HEK293 (cell line): ENCODE data around the gene LAMC2.

Experiments used
- CTCF ChIA-PET: fragments of 350-600 bp; formaldehyde crosslinking; extraction: SDS; loops from one replicate; lab custom pipeline; 2021; ENCODE audit warnings: antibody characterized with exemption; lab: Yijun Ruan, JAX
- POLR2A ChIA-PET: fragments of 300-600 bp; formaldehyde crosslinking; extraction: SDS; loops from one replicate; lab custom pipeline; 2020; ENCODE audit warnings: antibody characterized with exemption, inconsistent platforms; lab: Yijun Ruan, JAX
- H3K27ac ChIP-seq: fragments of 200-500 bp; sonication (Bioruptor generic); 2 replicates; pipeline ENCODE4 v1.5.1; 2014; ENCODE audit warnings: low read depth, low read length, control low read depth, inconsistent platforms; ENCODE audit errors: extremely low read depth
- H3K36me3 ChIP-seq, 2 experiments: fragments of 200-500 bp in 1 of 2; sonication (Bioruptor generic) in 1 of 2; 1 replicate in 1 of 2; 2 replicates in 1 of 2; pipeline ENCODE4 v1.5.1; 2014 to 2017; ENCODE audit warnings: inconsistent platforms in 2 of 2, low read length in 2 of 2; ENCODE audit not compliant: control insufficient read depth in 2 of 2, insufficient read depth in 1 of 2
- H3K4me1 ChIP-seq: fragments of 200-500 bp; sonication (Bioruptor generic); 2 replicates; pipeline ENCODE4 v1.5.1; 2014; ENCODE audit warnings: mild to moderate bottlenecking, low read length, inconsistent platforms; ENCODE audit not compliant: control insufficient read depth, insufficient read depth
- H3K4me3 ChIP-seq: 2 replicates; pipeline ENCODE4 v1.5.1; 2011; ENCODE audit warnings: low read depth, mild to moderate bottlenecking, control low read depth, low read length, moderate library complexity
- H3K9me3 ChIP-seq: fragments of 200-500 bp; sonication (Bioruptor generic); 2 replicates; pipeline ENCODE4 v1.5.1; 2014; ENCODE audit warnings: low read depth, low read length, inconsistent platforms; ENCODE audit not compliant: control insufficient read depth, insufficient read depth
- GLI4 ChIP-seq: fragments of 450-650 bp; formaldehyde crosslinking; IDR thresholded peaks from 2 replicates; pipeline ENCODE4 v1.5.1; 2016; ENCODE audit warnings: missing biosample characterization, missing genetic modification characterization
- IKZF3 ChIP-seq: fragments of 450-650 bp; IDR thresholded peaks from 2 replicates; pipeline ENCODE4 v1.5.0; 2018; ENCODE audit warnings: missing biosample characterization, mild to moderate bottlenecking, missing genetic modification characterization, moderate library complexity
- PATZ1 ChIP-seq: fragments of 450-650 bp; formaldehyde crosslinking; IDR thresholded peaks from 2 replicates; pipeline ENCODE4 v1.5.1; 2016; ENCODE audit warnings: missing biosample characterization, missing genetic modification characterization
- PRDM1 ChIP-seq: fragments of 450-650 bp; formaldehyde crosslinking; IDR thresholded peaks from 2 replicates; pipeline ENCODE4; 2016; ENCODE audit warnings: missing biosample characterization, missing genetic modification characterization
- PRDM2 ChIP-seq: fragments of 450-650 bp; formaldehyde crosslinking; IDR thresholded peaks from 2 replicates; pipeline ENCODE4 v1.5.1; 2016; ENCODE audit warnings: missing biosample characterization, missing genetic modification characterization, borderline replicate concordance
- SP2 ChIP-seq: fragments of 450-650 bp; formaldehyde crosslinking; IDR thresholded peaks from 2 replicates; pipeline ENCODE4 v1.5.1; 2016; ENCODE audit warnings: missing biosample characterization, missing genetic modification characterization
- TCF7L2 ChIP-seq: IDR thresholded peaks from 2 replicates; pipeline ENCODE4 v1.6.1; 2011; ENCODE audit warnings: low read depth, mild to moderate bottlenecking, inconsistent platforms, low read length, moderate library complexity, borderline replicate concordance
- YY2 ChIP-seq: fragments of 450-650 bp; formaldehyde crosslinking; IDR thresholded peaks from 2 replicates; pipeline ENCODE4 v1.5.1; 2016; ENCODE audit warnings: missing biosample characterization, missing genetic modification characterization
- ZFHX2 ChIP-seq: fragments of 450-650 bp; formaldehyde crosslinking; conservative IDR thresholded peaks from 2 replicates; pipeline ENCODE4 v1.5.1; 2016; ENCODE audit warnings: missing biosample characterization, missing genetic modification characterization
- ZFP69B ChIP-seq: fragments of 450-650 bp; formaldehyde crosslinking; IDR thresholded peaks from 2 replicates; pipeline ENCODE4 v1.5.1; 2016; ENCODE audit warnings: missing biosample characterization, missing genetic modification characterization
- ZNF138 ChIP-seq: fragments of 450-650 bp; formaldehyde crosslinking; IDR thresholded peaks from 2 replicates; pipeline ENCODE4 v1.5.1; 2016; ENCODE audit warnings: missing biosample characterization, missing genetic modification characterization, borderline replicate concordance
- ZNF274 ChIP-seq, 2 experiments: fragments of 200-500 bp in 1 of 2; fragments of 450-650 bp in 1 of 2; sonication (Bioruptor generic) in 1 of 2; formaldehyde crosslinking in 1 of 2; IDR thresholded peaks; 2 replicates each; pipeline versions ENCODE4 v1.5.1 to v1.6.1; 2014 to 2016; ENCODE audit warnings: borderline replicate concordance in 1 of 2, inconsistent platforms in 1 of 2, low read length in 1 of 2, missing biosample characterization in 1 of 2, missing genetic modification characterization in 1 of 2
- ZNF280D ChIP-seq: fragments of 450-650 bp; formaldehyde crosslinking; IDR thresholded peaks from 2 replicates; pipeline ENCODE4 v1.5.1; 2016; ENCODE audit warnings: missing biosample characterization, missing genetic modification characterization
- ZNF623 ChIP-seq: fragments of 450-650 bp; formaldehyde crosslinking; IDR thresholded peaks from 2 replicates; pipeline ENCODE4 v1.5.1; 2016; ENCODE audit warnings: missing biosample characterization, missing genetic modification characterization
- ZNF626 ChIP-seq: fragments of 450-650 bp; sonication (Bioruptor Pico); formaldehyde crosslinking; IDR thresholded peaks from 2 replicates; pipeline ENCODE4 v1.5.1; 2018; ENCODE audit warnings: missing biosample characterization, missing genetic modification characterization, inconsistent platforms
- ZNF664 ChIP-seq: fragments of 450-650 bp; formaldehyde crosslinking; IDR thresholded peaks from 2 replicates; pipeline ENCODE4 v1.5.1; 2016; ENCODE audit warnings: missing biosample characterization, missing genetic modification characterization
- ZNF768 ChIP-seq: fragments of 450-650 bp; formaldehyde crosslinking; IDR thresholded peaks from 2 replicates; pipeline ENCODE4 v1.5.1; 2018; ENCODE audit warnings: missing biosample characterization, mild to moderate bottlenecking, missing genetic modification characterization
- ZSCAN18 ChIP-seq: fragments of 450-650 bp; formaldehyde crosslinking; IDR thresholded peaks from 2 replicates; pipeline ENCODE4 v1.5.1; 2016; ENCODE audit warnings: missing biosample characterization, missing genetic modification characterization

The LAMC2 gene

GRCh38 chr1:183291216-183291762 is 105.2 kb downstream of the LAMC2 start (continued):
- TF ChIP-seq PRDM2 (tag by site-specific recombination), result no peak
- TF ChIP-seq ZNF664 (tag by site-specific recombination), result no peak

DNA sequence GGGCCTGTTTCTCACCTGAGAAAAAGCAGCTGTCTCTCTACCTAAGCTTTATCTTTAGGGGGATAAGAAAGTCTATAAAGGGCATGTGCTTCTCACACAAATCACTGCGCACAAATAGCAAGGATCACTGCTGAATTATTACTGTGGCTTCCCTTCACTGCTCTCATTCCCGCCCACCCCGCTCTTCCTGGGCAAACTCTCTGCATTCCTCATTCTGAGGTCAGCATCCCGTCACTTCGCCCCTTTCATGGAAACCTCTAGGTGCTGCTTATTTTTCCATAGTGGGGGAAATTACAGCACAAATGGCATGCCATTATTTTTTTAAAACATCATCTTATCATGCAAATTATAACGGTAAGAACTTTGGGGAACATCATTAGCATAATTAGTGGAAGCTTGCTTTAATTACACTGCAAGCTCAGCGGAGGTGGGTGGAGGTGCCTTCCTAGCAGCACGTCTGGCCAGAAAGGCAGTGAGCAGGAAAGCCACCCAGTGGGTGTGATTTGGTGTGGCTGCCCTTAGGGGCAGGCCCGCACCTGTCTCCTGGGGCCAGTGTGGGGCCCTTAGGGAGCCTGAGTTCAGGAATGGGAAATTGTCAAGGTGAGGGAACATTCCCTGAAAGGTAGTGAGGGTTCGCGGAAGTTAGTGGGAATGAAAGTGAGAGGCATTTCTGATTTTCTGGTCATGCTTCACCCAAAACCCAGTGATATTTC is 105.9 kb downstream of the LAMC2 start:
- CTCF ChIA-PET, result interaction anchor here (2.2 kb wide), 1 partner anchor 10 kb away, joined by 8 read pairs; no protein-coding TSS in a partner anchor
- H3K36me3 ChIP-seq, result no peaks in the 10 kb centered on the region

GRCh38 chr1:183293241-183293640 is 107.2 kb downstream of the LAMC2 start:
- H3K36me3 ChIP-seq, result no peaks in the 10 kb centered on the region
- H3K27ac ChIP-seq, result no peak overlapping the region
- no peak for TF ChIP-seq ZFP69B (tag by site-specific recombination)
- no peak for TF ChIP-seq PATZ1 (tag by site-specific recombination)
- TF ChIP-seq PRDM1 (tag by site-specific recombination), result no peak
- no peak for TF ChIP-seq ZNF623 (tag by site-specific recombination)
- no peak for TF ChIP-seq IKZF3 (tag by site-specific recombination)
- TF ChIP-seq ZSCAN18 (tag by site-specific recombination), result no peak
- no peak for TF ChIP-seq ZNF138 (tag by site-specific recombination)
- TF ChIP-seq GLI4 (tag by site-specific recombination), result no peak
- TF ChIP-seq ZNF274 (IDR thresholded peaks at IDR 0.05; ENCODE audit: low read length), result no peak
- no peak for TF ChIP-seq ZNF274 (tag by site-specific recombination; IDR thresholded peaks at IDR 0.05; ENCODE audit: borderline replicate concordance)
- no peak for TF ChIP-seq ZNF768 (tag by site-specific recombination)
- no peak for TF ChIP-seq YY2 (tag by site-specific recombination)
- no peak for TF ChIP-seq ZNF280D (tag by site-specific recombination)
- TF ChIP-seq, all 188 proteins: peak for 0
- Histone ChIP-seq H3K4me3 (no peak overlapping the region), H3K9me3 (no peaks in the 10 kb centered on the region), H3K4me1 (no peaks in the 10 kb centered on the region)
- ChIA-PET POLR2A (no interaction called here), CTCF (interaction anchor here (1.0 to 1.2 kb wide), 2 partner anchors 8 to 11 kb away, joined by 3 read pairs; no protein-coding TSS in a partner anchor)

More for the DNA sequence above, 105.9 kb downstream of the LAMC2 start:
- TF ChIP-seq ZFHX2 (tag by site-specific recombination), result 0 out of 2 replicates have a peak, but pooled peaks have one; percentile 6
- no peak for TF ChIP-seq ZNF626 (tag by site-specific recombination)
- TF ChIP-seq TCF7L2, result no peak
- TF ChIP-seq SP2 (tag by site-specific recombination), result no peak
- no peak overlapping the region for H3K27ac ChIP-seq
- no peaks in the 10 kb centered on the region for H3K9me3 ChIP-seq
- H3K4me1 ChIP-seq, result no peaks in the 10 kb centered on the region
- POLR2A ChIA-PET, result no interaction called here
- no peak overlapping the region for H3K4me3 ChIP-seq
